Astrocyte of the cerebellum (primary cell): ENCODE measurements around the gene TPPP.

Experiments used
- DNase-seq: peaks from one replicate; pipeline ENCODE4 v3.0.0-alpha.2; 2011; ENCODE audit warnings: low read depth
- H3K4me3 ChIP-seq: 2 replicates; pipeline ENCODE4 v1.5.1; 2011; ENCODE audit warnings: mild to moderate bottlenecking, low read depth, low read length, moderate library complexity
- CTCF ChIP-seq: IDR thresholded peaks from 2 replicates; pipeline ENCODE4 v1.5.1; 2012; ENCODE audit warnings: low read length, low read depth, moderate library complexity, mild to moderate bottlenecking; ENCODE audit errors: missing control alignments
- in situ Hi-C: cut with HindIII; loops from 2 replicates; pipeline ENCODE4 v1.10.0; 2017; ENCODE audit warnings: low sequenced_read_pairs

Gene TPPP

GRCh38 chr5:621341-621761, 71.8 kb downstream of the TPPP start:
- in situ Hi-C loops = loop anchor here (25.0 kb wide), 1 partner anchor 109 kb away; the partner anchor contains the start of gene SLC9A3
- no peak overlapping the region for H3K4me3 ChIP-seq
- no peak for DNase-seq
- no peak for TF ChIP-seq CTCF

- no peak for DNase-seq
- TF ChIP-seq CTCF = no peak
- in situ Hi-C loops = loop anchor here (25.0 kb wide), 1 partner anchor 108 kb away; the partner anchor contains the start of gene SLC9A3
- no peak overlapping the region for H3K4me3 ChIP-seq
Measured at GRCh38 chr5:620586-621180, 72.5 kb downstream of the TPPP start.

- no peak overlapping the region for H3K4me3 ChIP-seq
- no peak for TF ChIP-seq CTCF
- in situ Hi-C loops = loop anchor here (25.0 kb wide), 1 partner anchor 108 kb away; the partner anchor contains the start of gene SLC9A3
- no peak for DNase-seq
Measured at GRCh38 chr5:620152-620551, 73.0 kb downstream of the TPPP start.

GRCh38 chr5:619444-619843, 73.7 kb downstream of the TPPP start:
- in situ Hi-C loops = loop anchor here (25.0 kb wide), 1 partner anchor 107 kb away; the partner anchor contains the start of gene SLC9A3
- no peak overlapping the region for H3K4me3 ChIP-seq
- TF ChIP-seq CTCF = no peak
- no peak for DNase-seq

GRCh38 chr5:618450-618849, 74.7 kb downstream of the TPPP start:
- DNase-seq = no peak
- no peak for TF ChIP-seq CTCF
- in situ Hi-C loops = loop anchor here (25.0 kb wide), 1 partner anchor 106 kb away; the partner anchor contains the start of gene SLC9A3
- H3K4me3 ChIP-seq = no peak overlapping the region

GRCh38 chr5:617896-618295, 75.3 kb downstream of the TPPP start:
- DNase-seq = no peak
- in situ Hi-C loops = loop anchor here (25.0 kb wide), 1 partner anchor 106 kb away; the partner anchor contains the start of gene SLC9A3
- TF ChIP-seq CTCF = no peak
- no peak overlapping the region for H3K4me3 ChIP-seq
